ENCODE data around the gene EPB41L5.
"Not testable (repeated sequence)": the region's sequence is repeated elsewhere in the genome, so short reads cannot be mapped to it uniquely, and the experiment has no call there.

The EPB41L5 gene

DNA sequence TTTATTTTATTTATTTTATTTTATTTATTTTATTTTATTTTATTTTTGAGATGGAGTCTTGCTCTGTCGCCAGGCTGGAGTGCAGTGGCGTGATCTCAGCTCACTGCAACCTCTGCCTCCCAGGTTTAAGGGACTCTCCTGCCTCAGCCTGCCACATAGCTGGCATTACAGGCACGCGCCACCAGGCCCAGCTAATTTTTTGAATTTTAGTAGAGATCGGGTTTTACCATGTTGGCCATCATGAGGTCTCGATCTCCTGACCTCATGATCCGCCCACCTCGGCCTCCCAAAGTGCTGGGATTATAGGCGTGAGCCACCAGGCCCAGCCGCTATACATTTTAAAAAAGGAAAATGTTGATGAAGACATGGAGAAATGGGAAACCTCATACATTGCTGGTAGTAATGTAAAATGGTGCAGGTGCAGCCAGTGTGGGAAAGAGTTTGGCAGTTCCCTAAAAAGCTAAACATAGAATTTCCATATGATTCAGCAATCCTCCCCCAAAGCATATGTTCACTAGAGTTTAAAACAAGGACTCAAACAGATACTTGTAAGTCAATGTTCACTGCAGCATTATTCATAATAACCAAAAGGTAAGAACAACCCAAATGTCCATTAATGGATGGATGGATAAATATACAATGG is 187.1 kb downstream of the EPB41L5 start:
- DNase-seq (ENCODE audit: low read depth in 2 of 2) = not testable (repeated sequence)

DNA sequence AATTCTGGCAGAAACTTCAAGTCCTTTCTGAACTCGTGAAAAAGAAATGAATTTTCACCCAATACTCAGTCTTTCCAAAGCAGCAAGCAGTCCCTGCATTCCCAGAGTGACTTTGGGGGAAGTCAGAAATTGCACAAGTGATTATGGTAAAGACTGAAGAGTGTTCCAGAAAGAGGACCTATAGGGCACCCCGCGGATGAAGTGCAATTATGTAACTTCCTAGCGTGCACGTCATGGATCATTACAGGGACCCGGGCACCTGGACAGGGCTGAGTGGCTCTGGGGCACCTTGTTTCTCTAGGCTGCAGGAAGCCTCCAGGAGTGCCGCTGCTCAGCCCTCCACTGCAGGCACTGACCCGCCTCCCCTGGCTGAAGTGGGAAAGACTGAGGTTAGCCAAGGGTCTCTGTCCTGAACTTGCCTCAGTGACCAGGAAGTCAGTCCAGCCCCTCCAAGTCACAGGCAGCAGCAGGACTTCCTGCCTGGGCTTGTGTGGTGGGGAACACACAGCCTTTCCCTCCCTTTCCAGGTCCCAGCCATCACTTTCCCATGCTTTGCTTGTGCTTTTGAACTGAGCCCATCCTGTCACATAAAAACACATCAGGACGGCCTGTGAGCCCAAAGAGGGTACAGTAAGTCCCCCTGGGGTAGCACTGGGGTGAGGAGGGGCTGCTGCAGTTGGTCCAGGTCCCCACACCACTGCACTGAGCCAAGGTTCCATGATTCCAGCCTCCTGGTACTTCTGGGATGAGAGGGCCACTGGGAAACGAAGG is 190.6 kb downstream of the EPB41L5 start:
- DNase-seq (ENCODE audit: low read depth in 2 of 2) = no peak

DNA sequence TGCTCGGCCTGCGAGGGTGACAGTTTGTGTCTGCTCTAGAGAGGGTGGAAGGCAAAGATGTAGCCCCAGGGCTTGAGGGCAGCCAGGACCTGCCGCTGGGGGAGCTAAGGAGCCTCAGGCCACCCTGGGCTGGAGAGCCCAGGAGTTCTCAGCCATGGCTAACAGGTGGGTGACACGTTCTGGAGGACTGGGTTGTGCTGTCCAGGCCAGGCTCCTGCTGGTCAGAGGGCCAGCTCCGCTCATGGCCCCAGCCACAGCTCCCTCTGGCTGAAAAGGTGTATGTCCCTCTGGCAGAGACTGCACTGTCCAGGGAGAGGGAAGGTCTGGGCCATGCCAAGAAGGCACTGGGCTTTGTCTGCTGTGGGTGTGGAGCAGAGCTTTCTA is 191.1 kb downstream of the EPB41L5 start:
- no peak for DNase-seq (ENCODE audit: low read depth in 2 of 2)

DNA sequence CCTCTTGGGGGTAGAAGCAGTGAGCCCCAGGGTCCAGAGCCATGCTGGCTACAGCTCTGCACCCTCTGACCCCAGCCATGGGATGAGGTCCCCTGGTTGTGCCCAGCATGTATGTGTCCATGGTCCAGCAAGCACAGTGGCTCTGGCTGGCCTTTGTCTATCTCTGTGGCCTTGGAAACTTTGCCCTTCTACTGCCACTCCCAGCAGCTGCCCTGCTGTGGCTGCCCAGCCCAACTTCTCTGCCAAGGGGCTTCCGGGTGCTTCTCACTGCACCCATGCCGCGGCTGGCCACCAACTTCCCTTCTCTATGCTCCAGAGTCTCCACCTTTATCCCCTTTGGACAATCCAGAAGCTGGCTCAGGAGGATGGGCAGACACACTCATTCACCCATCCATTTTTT is 191.5 kb downstream of the EPB41L5 start:
- DNase-seq (ENCODE audit: low read depth in 2 of 2) = no peak

DNA sequence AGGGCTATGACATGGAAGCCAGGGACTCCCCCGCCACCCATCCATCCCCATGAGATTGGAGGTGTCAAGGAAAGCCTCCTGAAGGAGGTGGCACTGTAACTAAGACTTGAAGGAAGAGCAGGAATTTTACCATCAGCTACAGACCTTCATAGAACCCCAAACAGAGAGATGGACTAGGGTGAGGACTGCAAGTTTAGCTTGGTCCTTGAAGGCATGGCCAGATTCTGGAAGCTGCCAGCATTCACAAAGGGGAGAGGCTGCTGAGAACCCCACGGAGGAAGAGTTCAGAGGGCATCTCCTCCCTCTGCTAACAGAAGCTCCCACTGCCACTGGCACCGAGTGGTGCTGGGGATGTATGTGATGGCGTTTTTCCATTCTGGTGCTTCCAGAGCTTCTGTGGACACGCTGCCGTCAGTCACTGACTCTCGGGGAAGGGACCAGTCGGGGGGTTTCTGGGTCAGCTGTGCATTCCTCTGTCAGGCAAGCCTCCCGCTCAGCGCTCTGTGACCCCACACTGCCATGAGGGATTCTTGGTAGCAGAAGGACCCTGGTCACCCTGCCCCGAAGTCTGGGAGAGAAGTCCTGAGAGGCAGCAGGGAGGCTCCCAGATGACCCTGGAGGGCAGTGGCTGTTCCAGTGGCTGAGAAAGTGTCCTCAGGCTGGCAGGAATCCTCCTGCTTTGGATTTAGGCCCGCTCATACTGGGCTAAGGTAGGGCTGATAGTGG is 192.2 kb downstream of the EPB41L5 start:
- no peak for DNase-seq (ENCODE audit: low read depth in 2 of 2)

DNA sequence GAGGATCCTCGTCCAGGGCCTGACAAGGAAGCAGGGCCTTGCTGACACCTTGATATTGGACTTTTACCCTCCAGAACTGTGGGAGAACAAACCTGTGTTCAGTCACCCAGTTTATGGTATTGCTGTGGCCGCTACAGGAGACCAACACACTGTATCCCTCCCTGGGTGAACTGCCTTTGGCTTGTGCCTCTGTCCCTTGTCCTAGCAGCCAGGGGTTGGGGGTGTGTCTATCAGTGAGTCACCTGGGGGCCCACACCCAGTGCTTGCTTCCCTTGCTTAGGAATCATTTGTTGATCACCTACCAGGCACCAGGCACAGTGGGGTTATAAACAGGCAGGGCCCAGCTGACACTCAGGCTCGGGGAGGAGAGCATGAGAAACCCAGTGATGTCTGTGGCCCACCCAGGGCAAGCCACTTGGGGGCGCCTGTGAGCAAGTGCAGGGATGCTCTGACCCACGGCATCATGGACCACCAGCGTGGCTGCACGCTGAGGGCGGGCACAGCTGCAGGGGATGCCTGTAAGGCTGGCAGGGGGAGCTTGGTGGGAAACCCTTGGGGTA is 193.2 kb downstream of the EPB41L5 start:
- DNase-seq (ENCODE audit: low read depth in 2 of 2) = no peak

DNA sequence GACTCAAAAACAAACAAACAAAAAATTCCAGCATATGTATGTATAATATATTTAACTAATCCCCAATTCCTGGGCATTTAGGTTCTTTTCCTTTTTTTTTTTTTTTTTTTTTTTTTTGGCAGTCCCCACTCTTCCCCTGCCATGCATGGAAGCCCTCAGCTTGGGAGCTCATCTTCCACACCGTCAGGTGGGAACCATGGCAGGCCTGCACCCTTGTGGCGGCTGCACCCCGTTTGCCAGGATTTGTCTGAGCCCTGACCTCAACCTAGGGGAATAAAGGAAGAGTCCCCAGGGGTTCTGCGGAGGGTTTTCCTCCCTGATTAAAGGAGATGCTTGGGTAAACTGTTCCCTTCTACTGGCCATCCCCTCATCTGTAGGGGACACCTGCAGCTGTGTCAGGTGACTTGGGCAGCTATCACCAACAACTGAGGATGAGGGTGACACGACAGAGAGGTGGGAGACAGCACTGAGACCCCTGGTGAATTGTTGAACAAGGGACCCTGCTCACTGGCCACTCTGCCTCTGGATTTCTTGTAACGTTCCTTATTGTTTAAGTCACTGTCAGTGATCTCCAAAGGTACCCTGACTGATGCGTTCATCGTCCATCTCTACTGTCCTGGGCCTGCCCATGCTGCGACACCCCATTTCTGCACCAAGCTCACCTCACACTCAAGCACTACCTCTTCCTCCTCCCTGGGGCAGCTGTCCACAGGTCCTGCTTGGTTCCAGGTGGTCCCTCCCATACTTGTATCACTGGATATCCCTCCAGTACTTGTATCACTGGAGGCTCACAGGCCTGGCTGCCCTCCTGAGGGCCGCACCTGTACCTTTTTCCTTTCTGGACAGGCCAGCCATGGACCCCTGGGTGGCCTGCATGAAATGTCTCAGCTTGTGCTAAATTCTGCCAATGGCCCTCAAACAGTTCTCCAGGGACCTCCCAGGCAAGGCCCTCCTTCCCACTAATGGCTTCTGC is 195.8 kb downstream of the EPB41L5 start:
- DNase-seq (ENCODE audit: low read depth in 2 of 2) = no peak

DNA sequence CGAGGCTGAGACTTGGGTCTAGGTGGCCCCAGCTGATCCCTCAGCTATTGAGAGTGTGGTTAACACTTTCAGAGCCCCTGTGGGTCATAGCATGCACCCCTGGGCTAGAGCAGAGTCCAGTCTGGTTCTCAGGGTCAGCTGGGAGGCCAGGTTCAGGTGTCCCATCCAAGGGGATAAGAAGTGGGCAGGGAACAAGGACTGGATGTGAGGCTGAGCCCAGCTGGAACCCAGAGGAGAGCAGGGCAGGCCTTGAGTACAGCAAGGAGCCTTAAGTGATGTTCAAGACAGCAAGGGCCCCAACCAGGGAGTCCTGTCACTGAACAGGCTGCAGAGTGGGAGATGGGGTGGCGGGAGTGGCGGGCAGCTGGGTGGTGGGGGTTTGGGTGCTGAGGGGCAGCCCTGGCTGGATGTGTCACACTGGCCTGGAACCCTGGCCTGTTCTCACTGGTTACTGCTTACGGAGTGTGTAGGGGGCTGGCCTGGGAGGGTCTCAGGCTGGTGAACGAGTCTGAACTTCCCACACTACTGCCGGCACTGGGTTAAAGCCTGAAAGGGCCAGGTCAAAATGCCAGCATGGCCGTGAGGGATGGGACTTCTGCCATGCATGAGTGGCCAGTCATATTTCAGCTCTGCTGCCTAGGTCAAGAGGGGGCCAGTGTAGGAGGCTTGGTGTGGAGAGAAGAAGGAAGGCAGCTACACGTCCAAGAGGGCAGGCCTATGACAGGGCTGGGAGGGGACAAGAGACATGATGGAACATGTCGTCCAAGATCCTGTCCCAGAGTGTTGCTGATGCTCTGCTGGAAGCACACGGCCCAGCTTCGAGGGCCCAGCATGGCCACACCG is 196.8 kb downstream of the EPB41L5 start:
- no peak for DNase-seq (ENCODE audit: low read depth in 2 of 2)

DNA sequence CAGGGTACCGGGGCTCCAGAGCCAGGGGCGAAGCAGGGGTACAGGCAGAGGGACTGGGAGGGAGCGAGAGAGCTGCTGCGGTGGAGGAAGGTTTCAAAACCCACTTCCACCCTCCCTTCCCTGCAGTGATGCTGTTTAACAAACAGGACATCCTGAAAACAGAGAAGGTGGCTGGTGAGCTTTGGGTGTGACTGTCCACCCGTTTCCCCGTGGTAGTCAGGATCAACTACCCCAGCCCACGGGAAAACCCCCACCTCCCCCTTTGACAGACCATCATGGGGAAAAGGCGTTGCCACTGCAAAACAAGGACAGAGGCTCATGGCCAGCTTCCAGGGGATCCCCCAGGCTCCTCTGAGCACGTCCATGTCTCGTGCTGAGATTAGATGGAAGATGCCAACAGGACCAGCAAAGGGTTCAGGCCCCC is 197.4 kb downstream of the EPB41L5 start:
- no peak for DNase-seq (ENCODE audit: low read depth in 2 of 2)

DNA sequence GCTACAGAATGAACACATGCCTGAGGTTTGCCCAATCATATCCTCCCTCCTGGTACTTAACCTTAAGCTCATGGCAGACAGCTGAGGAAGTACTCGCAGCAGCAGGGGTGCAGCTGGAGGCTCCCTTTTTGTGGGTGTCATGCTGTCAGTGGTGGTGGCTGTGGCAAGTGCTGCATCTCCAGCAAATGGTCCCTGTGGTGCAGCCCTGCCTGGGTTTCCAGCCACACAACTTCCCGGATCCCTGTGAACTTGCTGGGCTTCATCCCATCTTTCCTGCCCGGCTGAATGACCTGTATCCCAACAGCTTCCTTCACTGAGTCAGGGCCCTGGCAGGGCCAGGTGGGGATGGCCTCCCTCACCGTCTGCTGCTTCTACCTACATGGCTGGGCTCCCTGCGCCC is 205.3 kb downstream of the EPB41L5 start:
- DNase-seq (ENCODE audit: low read depth in 2 of 2) = no peak

DNA sequence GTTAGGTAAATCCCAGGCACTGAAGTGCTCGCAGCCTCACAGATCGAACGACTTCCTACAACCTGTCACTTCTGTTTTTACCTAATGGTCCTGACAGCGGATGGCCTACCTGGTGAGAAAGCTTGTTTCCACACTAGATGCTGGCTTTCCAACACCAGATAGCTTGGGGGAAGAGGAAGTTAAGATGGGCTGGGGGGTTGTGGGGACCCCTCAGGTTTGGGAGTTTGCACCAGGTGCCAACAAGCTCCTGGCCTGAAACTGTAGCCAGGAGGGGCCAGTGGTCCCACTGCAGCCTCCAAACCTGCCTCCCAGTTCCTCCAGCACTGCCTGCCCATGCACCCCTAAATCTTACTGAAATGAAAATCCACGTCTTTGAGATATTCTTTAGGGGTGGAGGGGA is 206.4 kb downstream of the EPB41L5 start:
- no peak for DNase-seq (ENCODE audit: low read depth in 2 of 2)

DNA sequence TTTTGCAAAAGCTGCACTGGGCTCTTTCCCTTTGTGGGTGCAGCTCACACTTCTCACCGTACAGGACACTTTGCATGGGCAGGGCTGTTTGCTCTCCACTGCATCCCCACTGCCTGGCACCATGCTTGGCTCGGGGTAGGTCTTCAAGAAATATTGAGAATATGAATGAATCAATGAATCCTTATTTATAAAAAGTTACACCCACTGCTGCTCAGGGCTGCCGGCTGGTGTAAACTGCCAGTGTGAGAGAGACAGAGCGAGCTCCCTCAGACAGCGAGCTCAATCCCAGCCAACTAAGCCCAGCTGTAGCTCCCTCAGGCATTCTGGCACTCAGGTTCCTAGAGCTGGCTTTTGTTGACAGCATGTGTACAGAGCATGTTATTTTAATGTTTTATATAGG is 206.9 kb downstream of the EPB41L5 start:
- no peak for DNase-seq (ENCODE audit: low read depth in 2 of 2)

DNA sequence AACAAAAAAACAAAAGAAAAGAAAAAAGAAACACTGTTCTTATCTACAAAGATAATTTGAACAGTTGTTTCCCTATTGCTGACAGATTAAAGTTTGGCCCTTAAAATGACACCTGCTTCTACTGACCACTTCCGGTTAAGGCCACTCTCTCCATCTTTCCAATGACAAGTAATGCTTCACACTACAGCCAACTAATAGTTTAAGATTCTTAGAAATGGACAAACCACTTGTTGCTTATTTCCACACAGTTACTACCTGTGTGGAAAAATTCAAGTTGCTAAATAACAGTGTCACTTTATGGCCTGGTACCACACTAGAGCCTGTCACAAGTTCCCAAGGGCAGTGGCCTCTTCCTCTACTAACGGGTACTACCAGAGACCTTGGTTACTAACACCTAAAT is 207.9 kb downstream of the EPB41L5 start:
- DNase-seq (ENCODE audit: low read depth in 2 of 2) = no peak

DNA sequence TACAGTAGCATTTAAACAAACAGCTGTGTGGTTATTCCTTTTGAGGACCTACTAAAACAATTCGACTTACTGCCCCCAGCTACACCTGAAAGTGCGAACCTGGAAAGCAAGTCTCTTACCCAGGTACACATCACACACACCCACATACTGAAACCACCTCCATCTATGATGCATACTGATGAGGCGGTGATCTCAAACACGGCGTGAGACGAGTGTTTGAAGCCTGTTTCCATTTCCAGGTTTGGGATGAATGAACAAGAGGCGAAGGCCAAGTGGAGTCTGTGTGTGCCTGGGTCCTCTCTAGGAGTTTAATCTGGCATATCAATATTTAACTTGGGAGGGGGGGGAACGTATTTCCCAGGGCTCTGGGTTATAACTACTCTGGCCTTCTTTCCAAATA is 208.7 kb downstream of the EPB41L5 start:
- no peak for DNase-seq (ENCODE audit: low read depth in 2 of 2)

DNA sequence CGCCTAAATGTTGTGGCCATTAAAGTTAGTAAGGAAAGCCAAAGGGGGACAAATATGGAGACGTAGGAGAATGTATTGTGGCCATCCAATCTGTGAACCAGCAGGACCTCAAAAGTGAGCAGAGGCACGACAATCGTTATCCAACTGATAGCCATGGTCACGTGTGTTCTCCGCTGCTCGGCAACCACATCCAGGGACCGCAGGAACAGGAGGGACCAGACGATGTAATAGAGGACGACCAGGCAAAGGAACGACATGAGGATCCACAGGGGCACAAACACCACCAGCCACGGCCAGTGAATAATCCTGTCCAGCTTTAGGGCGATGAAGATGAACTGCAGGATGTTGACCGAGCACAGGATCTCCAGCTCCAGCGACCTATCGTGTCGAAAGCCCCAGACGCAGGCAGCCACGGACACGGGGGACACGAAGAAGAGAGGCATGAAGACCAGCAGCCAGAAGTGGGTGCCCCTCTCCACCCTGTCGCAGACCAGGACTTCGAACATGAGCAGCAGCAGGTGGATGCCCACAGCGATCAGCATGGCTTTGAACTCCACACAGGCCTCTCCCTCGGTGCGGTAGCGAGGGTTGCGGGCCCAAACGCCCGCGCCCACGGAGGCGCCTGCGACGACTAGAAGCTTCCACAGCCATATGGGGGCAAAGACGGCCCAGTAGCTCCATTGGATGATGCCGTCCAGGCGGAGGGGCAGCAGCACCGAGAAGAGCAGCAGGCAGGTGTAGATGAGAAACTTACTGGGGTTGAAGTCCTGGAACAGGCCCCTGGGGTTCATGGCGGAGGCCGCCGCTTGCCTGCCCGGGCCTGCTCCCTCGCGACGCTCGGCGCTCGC is 209.5 kb downstream of the EPB41L5 start:
- no peak for DNase-seq (ENCODE audit: low read depth in 2 of 2)

DNA sequence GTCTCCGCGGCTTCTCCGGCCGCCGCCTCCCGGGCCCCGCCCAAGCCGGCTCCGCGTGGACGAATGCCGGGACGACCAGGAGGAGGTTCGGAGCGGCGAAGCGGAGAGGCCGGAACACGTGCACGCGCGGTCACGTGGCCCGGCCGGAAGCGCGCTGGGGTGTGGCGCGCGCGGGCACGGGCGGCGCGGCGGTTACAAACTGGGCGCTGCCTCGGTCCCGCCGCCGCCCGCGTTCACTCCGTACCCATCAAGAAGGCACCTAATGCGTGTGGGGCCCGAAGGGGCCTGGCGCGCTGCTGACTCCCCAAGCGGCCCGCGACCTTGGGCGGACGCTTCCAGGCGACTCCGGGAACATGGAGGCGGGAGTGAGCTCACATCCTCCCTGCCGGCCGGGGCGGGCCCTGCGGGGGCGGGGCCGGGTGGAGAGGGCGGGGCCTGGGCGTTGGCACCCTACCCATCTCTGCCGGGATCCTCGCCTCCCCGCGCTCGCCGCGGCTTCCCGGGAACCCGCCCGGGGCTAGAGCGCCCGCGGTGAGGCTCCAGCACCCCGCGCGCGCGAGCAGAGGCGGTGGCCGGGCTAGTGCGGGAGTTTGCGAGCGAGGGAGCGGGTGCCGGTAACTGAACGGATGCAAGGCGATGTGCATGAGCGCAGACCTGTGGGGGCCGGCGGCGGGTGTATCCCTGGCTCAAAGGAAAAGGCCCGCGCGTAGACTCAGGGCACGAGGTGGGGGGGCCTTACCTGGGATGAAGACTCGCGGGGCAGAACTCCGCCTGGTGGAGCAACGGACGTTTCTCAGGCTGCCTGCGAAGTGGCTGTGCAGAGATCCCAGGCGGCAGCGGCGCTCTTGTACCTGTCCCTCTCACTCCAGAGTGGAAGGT is 210.4 kb downstream of the EPB41L5 start, which contains the start of gene TMEM185B:
Gene TMEM185B, minus strand, starts transcription at position 367 of the 879 bp plus-strand sequence. CDS start 424 bp downstream, outside the sequence.
- peak; percentile 80 to 82 for DNase-seq (ENCODE audit: low read depth in 2 of 2)

DNA sequence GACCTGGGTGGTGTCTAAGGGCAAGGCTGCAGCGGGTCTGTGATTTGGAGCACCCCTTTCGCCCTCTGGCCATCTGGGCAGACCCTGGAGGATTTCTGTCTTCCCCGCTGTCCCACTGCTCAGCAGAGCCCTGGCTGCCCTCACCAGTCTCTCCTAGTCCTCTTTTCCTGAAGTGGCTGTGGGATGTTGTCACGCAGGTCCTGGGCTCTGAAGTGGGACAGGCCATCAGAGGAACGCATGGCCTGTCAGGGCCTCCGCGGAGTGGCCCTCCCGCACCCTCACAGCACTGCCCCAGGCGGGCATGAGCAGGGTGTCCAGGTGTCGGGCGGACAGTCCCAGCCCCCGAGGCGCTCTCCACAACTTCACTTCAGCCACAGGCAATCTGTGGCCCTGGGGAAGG is 211.4 kb downstream of the EPB41L5 start:
- no peak for DNase-seq (ENCODE audit: low read depth in 2 of 2)
